H1 (cell line): ENCODE measurements around the gene ADRA2C. TPM values are rescaled to one million over a fixed set of nuclear protein-coding genes. Genes with fewer than 3 reads are reported as not detected.

Experiments used
- CTCF ChIA-PET: fragments of 300-600 bp; sonication (Branson Sonifier 250); formaldehyde crosslinking; loops from one replicate; lab custom pipeline; 2021; ENCODE audit not compliant: partially characterized antibody; lab: Charles Lee
- POLR2A ChIA-PET: fragments of 300-600 bp; sonication (Branson Sonifier 250); formaldehyde crosslinking; loops from one replicate; lab custom pipeline; 2021; ENCODE audit warnings: inconsistent platforms; ENCODE audit not compliant: partially characterized antibody; lab: Charles Lee
- DNase-seq, 2 experiments: peaks; one replicate each; pipeline versions ENCODE4 v3.0.0 to v3.0.0-alpha.2; 2010 to 2022; ENCODE audit warnings: low spot score in 2 of 2, low read depth in 1 of 2, mixed read lengths in 1 of 2
- FAIRE-seq: peaks from 2 replicates; lab custom pipeline; 2011; peaks lifted over from hg19 to GRCh38; lab: Jason Lieb, UNC
- H2AFZ ChIP-seq: 2 replicates; pipeline ENCODE4 v1.8.1; 2012; ENCODE audit warnings: low read length, inconsistent platforms
- H2AK5ac ChIP-seq: 2 replicates; pipeline ENCODE4 v1.6.1; 2013; ENCODE audit warnings: low read depth, low read length
- H2BK120ac ChIP-seq: replicated peaks from 2 replicates; pipeline ENCODE3; 2013; ENCODE audit warnings: low read depth, low read length, inconsistent platforms
- H2BK12ac ChIP-seq: 2 replicates; pipeline ENCODE4 v1.6.1; 2013; ENCODE audit warnings: low read depth, low read length
- H2BK15ac ChIP-seq: 2 replicates; pipeline ENCODE4 v1.6.1; 2013; ENCODE audit warnings: low read length
- H2BK20ac ChIP-seq: 2 replicates; pipeline ENCODE4 v1.6.1; 2013; ENCODE audit warnings: low read length
- H2BK5ac ChIP-seq: 2 replicates; pipeline ENCODE4 v1.6.1; 2013; ENCODE audit warnings: low read depth, low read length
- H3K14ac ChIP-seq: 2 replicates; pipeline ENCODE4 v1.6.1; 2013; ENCODE audit warnings: inconsistent platforms; ENCODE audit not compliant: insufficient read length
- H3K18ac ChIP-seq: 2 replicates; pipeline ENCODE4 v1.6.1; 2013; ENCODE audit warnings: low read length; ENCODE audit errors: extremely low read depth
- H3K23ac ChIP-seq: 2 replicates; pipeline ENCODE4 v1.6.1; 2013; ENCODE audit warnings: inconsistent platforms; ENCODE audit not compliant: insufficient read length
- H3K23me2 ChIP-seq: 2 replicates; pipeline ENCODE4 v1.6.1; 2013; ENCODE audit warnings: low read depth, low read length
- H3K27ac ChIP-seq: 2 replicates; pipeline ENCODE4 v1.6.1; 2011; ENCODE audit warnings: low read depth, low read length, inconsistent platforms
- H3K27me3 ChIP-seq, 4 experiments: replicated peaks in 1 of 4; 1 replicate in 1 of 4; 2 replicates in 3 of 4; pipeline versions ENCODE4 v1.6.1 to v1.8.1; 2011 to 2013; ENCODE audit warnings: low read length in 3 of 4, mild to moderate bottlenecking in 3 of 4, inconsistent platforms in 2 of 4, mixed read lengths in 2 of 4, moderate library complexity in 1 of 4; ENCODE audit not compliant: control insufficient read depth in 3 of 4, insufficient read depth in 3 of 4; ENCODE audit errors: extremely low read depth in 1 of 4
- H3K36me3 ChIP-seq, 4 experiments: 2 replicates each; pipeline versions ENCODE4 v1.6.1 to v1.8.1; 2011 to 2013; ENCODE audit warnings: mild to moderate bottlenecking in 4 of 4, low read length in 3 of 4, moderate library complexity in 2 of 4, control low read depth in 1 of 4, inconsistent platforms in 1 of 4; ENCODE audit not compliant: insufficient read depth in 4 of 4, control insufficient read depth in 2 of 4
- H3K4ac ChIP-seq: replicated peaks from 2 replicates; pipeline ENCODE3; 2013; ENCODE audit warnings: low read length, low read depth, mixed read lengths, inconsistent platforms; ENCODE audit not compliant: insufficient read length
- H3K4me1 ChIP-seq, 4 experiments: replicated peaks in 1 of 4; 1 replicate in 1 of 4; 2 replicates in 3 of 4; pipeline versions ENCODE4 v1.6.1 to v1.8.1; 2011 to 2013; ENCODE audit warnings: low read length in 3 of 4, inconsistent platforms in 2 of 4, mixed read lengths in 1 of 4; ENCODE audit not compliant: insufficient read depth in 4 of 4, control insufficient read depth in 3 of 4
- H3K4me2 ChIP-seq, 2 experiments: 2 replicates each; pipeline versions ENCODE4 v1.6.1 to v1.8.1; 2011 to 2013; ENCODE audit warnings: low read depth in 2 of 2, low read length in 2 of 2, control low read depth in 1 of 2, inconsistent platforms in 1 of 2, mild to moderate bottlenecking in 1 of 2; ENCODE audit not compliant: insufficient read depth in 1 of 2
- H3K4me3 ChIP-seq, 4 experiments: fragments of 200-600, 300-600 bp in 1 of 4; sonication (generic), shearing (Covaris generic), sonication (Bioruptor Twin) in 1 of 4; 2 replicates each; pipeline versions ENCODE4 v1.5.1 to v1.8.1; 2011 to 2016; ENCODE audit warnings: low read length in 4 of 4, low read depth in 3 of 4, control low read depth in 2 of 4, inconsistent platforms in 2 of 4, mild to moderate bottlenecking in 2 of 4, mixed read lengths in 1 of 4, moderate library complexity in 1 of 4; ENCODE audit not compliant: insufficient read depth in 2 of 4; ENCODE audit errors: extremely low read depth in 1 of 4
- H3K56ac ChIP-seq: replicated peaks from 2 replicates; pipeline ENCODE3; 2013; ENCODE audit warnings: low read depth, mild to moderate bottlenecking, mixed read lengths, low read length, inconsistent platforms; ENCODE audit not compliant: insufficient read length
- H3K79me1 ChIP-seq: 2 replicates; pipeline ENCODE4 v1.6.1; 2013; ENCODE audit warnings: low read depth, low read length, control low read depth
- H3K79me2 ChIP-seq, 2 experiments: 2 replicates each; pipeline versions ENCODE4 v1.6.1 to v1.8.1; 2012 to 2013; ENCODE audit warnings: low read length in 2 of 2, mild to moderate bottlenecking in 2 of 2, inconsistent platforms in 1 of 2; ENCODE audit not compliant: insufficient read depth in 2 of 2, control insufficient read depth in 1 of 2
- H3K9ac ChIP-seq, 4 experiments: replicated peaks in 1 of 4; 1 replicate in 1 of 4; 2 replicates in 3 of 4; pipeline versions ENCODE4 v1.6.1 to v1.8.1; 2011 to 2013; ENCODE audit warnings: low read depth in 3 of 4, low read length in 3 of 4, control low read depth in 2 of 4, mild to moderate bottlenecking in 2 of 4, moderate library complexity in 2 of 4, inconsistent platforms in 1 of 4; ENCODE audit errors: extremely low read depth in 1 of 4
- H3K9me3 ChIP-seq, 2 experiments: 2 replicates each; pipeline versions ENCODE4 v1.6.1 to v1.8.1; 2012 to 2013; ENCODE audit warnings: mild to moderate bottlenecking in 2 of 2, moderate library complexity in 2 of 2, control low read depth in 1 of 2, inconsistent platforms in 1 of 2, low read depth in 1 of 2, low read length in 1 of 2, mixed read lengths in 1 of 2; ENCODE audit not compliant: insufficient read depth in 2 of 2
- H4K20me1 ChIP-seq, 2 experiments: replicated peaks in 1 of 2; 2 replicates each; pipeline versions ENCODE3 to v1.8.1; 2011 to 2013; ENCODE audit warnings: inconsistent platforms in 2 of 2, low read length in 2 of 2, mild to moderate bottlenecking in 1 of 2; ENCODE audit not compliant: insufficient read depth in 2 of 2, control insufficient read depth in 1 of 2
- H4K5ac ChIP-seq: 2 replicates; pipeline ENCODE4 v1.6.1; 2013; ENCODE audit warnings: low read length, low read depth, mixed read lengths, inconsistent platforms; ENCODE audit not compliant: insufficient read length
- H4K8ac ChIP-seq: 2 replicates; pipeline ENCODE4 v1.8.0; 2013; ENCODE audit warnings: mild to moderate bottlenecking, moderate library complexity, low read length, inconsistent platforms; ENCODE audit not compliant: insufficient read depth; ENCODE audit errors: extremely low read depth
- H4K91ac ChIP-seq: replicated peaks from 2 replicates; pipeline ENCODE3; 2013; ENCODE audit warnings: low read length, mixed read lengths, inconsistent platforms; ENCODE audit not compliant: insufficient read length
- BACH1 ChIP-seq: IDR thresholded peaks from 2 replicates; pipeline ENCODE4 v1.6.1; 2012; ENCODE audit warnings: low read length, improper control_type of control experiment
- CHD2 ChIP-seq: IDR thresholded peaks from 2 replicates; pipeline ENCODE4 v1.6.1; 2012; ENCODE audit warnings: low read length, improper control_type of control experiment
- EGR1 ChIP-seq: IDR thresholded peaks from 2 replicates; pipeline ENCODE4 v1.6.1; 2011; ENCODE audit warnings: low read depth, low read length, borderline replicate concordance
- JUN ChIP-seq: IDR thresholded peaks from 2 replicates; pipeline ENCODE4 v1.6.1; 2011; ENCODE audit warnings: low read depth, mild to moderate bottlenecking, improper control_type of control experiment, low read length
- KDM1A ChIP-seq: fragments of 200-600, 300-600 bp; sonication (generic); IDR thresholded peaks from 2 replicates; pipeline ENCODE4 v1.7.1; 2016; ENCODE audit warnings: mild to moderate bottlenecking, low read length, borderline replicate concordance
- MAFK ChIP-seq: IDR thresholded peaks from 2 replicates; pipeline ENCODE4 v1.6.1; 2012; ENCODE audit warnings: low read depth, mild to moderate bottlenecking, improper control_type of control experiment, low read length
- NANOG ChIP-seq: IDR thresholded peaks from 2 replicates; pipeline ENCODE4 v1.6.1; 2011; ENCODE audit warnings: low read length, low read depth, mild to moderate bottlenecking, inconsistent platforms; ENCODE audit not compliant: insufficient read depth, poor library complexity, severe bottlenecking
- PHF8 ChIP-seq: fragments of 200-600 bp; sonication (generic); conservative IDR thresholded peaks from 2 replicates; pipeline ENCODE4 v1.7.1; 2012; ENCODE audit warnings: low read depth, mild to moderate bottlenecking, inconsistent platforms, low read length, moderate library complexity
- RBBP5 ChIP-seq: IDR thresholded peaks from 2 replicates; pipeline ENCODE4 v1.7.1; 2012; ENCODE audit warnings: low read depth, mild to moderate bottlenecking, inconsistent platforms, low read length, moderate library complexity, borderline replicate concordance
- RNF2 ChIP-seq: fragments of 200-900, 300-1000 bp; sonication (generic); IDR thresholded peaks from 2 replicates; pipeline ENCODE4 v1.7.1; 2016; ENCODE audit warnings: borderline replicate concordance, low read depth, mild to moderate bottlenecking, antibody characterized with exemption, low read length; ENCODE audit not compliant: poor library complexity, severe bottlenecking; ENCODE audit errors: missing control alignments
- SAP30 ChIP-seq: fragments of 300-600 bp; sonication (generic); IDR thresholded peaks from 2 replicates; pipeline ENCODE4 v1.7.1; 2012; ENCODE audit warnings: low read length, moderate library complexity, mild to moderate bottlenecking, inconsistent platforms; ENCODE audit not compliant: insufficient read depth, insufficient replicate concordance
- SP4 ChIP-seq: IDR thresholded peaks from 2 replicates; pipeline ENCODE4 v1.6.1; 2012; ENCODE audit warnings: low read length, inconsistent platforms
- TBP ChIP-seq: IDR thresholded peaks from 2 replicates; pipeline ENCODE4 v1.6.1; 2011; ENCODE audit warnings: low read depth, low read length, improper control_type of control experiment
- TEAD4 ChIP-seq: IDR thresholded peaks from 2 replicates; pipeline ENCODE4 v1.6.1; 2012; ENCODE audit warnings: low read depth, low read length, inconsistent platforms, mixed read lengths
- WGBS, 2 experiments: shearing (Covaris generic) in 1 of 2; methylation state at CpG; one replicate each; pipeline versions ENCODE4 v1.1.6 to v1.1.7; 2013 to 2015; ENCODE audit warnings: low lambda C conversion rate in 2 of 2, mixed read lengths in 2 of 2, inconsistent platforms in 1 of 2, low coverage in 1 of 2, missing lambda C conversion rate in 1 of 2; ENCODE audit not compliant: insufficient replicate concordance in 2 of 2, insufficient coverage in 1 of 2, insufficient read length in 1 of 2; ENCODE audit errors: extremely low coverage in 1 of 2, missing lambda C conversion rate in 1 of 2; 5-methylcytosine and 5-hydroxymethylcytosine counted together
- polyA plus RNA-seq, 7 experiments: library from polyadenylated mRNA; depleted of rRNA in 3 of 7; stranded (reverse) in 5 of 7; unstranded in 2 of 7; fragments of >200 nt in 5 of 7; fragments of 200-250 nt in 2 of 7; gene quantifications; 1 replicate in 5 of 7; 2 replicates in 1 of 7; 4 replicates in 1 of 7; pipeline versions ENCODE4 v1.2.1 to v1.2.3, GENCODE V29; 2011 to 2013; ENCODE audit warnings: missing spikeins in 2 of 7, mixed read lengths in 2 of 7
- total RNA-seq: library from RNA; stranded (reverse); fragmentation: NEBNext Ultra II Directional; extraction: Animal tissue kit (Norgen Biotek cat#: 25700); gene quantifications from 2 replicates; pipeline ENCODE4 v1.2.1, GENCODE V29; 2021

ADRA2C gene
- total and polyA plus RNA-seq, 2 of the 8 experiments (the other 6 are each of a cell fraction or from before 2014, with no cell fraction given), result 14.6 to 14.8 TPM

DNA sequence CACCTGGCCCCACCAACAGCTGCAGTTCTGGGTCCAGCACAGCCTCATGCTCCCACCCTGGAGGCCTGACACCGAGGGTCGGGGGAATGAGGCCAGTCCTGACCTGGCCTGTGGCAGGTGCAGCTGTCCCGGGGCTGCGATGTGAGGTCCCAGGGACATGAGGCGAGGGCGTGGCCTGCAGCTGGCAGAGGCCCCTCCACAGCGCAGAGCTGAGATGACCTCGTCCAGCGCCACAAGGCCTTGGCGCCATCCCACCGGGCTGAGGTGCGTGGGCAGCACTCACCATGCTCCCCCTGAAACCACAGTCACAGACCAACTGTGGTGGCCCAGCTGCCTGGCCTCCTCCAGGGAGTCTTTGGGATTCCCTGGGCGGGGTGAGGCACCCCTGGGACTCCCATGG, 26.6 kb upstream of the ADRA2C start:
- Histone ChIP-seq H3K4me2 (no peak overlapping the region), H2BK120ac (no peak overlapping the region), H3K14ac (no peak overlapping the region), H3K27me3 (no peaks in the 10 kb centered on the region; a peak in 2 of 7 replicates), H3K27ac (no peak overlapping the region), H4K8ac (no peak overlapping the region), H2AFZ (no peak overlapping the region), H3K4me3 (no peak overlapping the region), H3K56ac (no peak overlapping the region), H3K9ac (no peak overlapping the region; a peak in 1 of 7 replicates), H2AK5ac (no peak overlapping the region), H3K79me1 (no peaks in the 10 kb centered on the region), H2BK20ac (no peak overlapping the region), H3K36me3 (no peaks in the 10 kb centered on the region), H2BK12ac (no peak overlapping the region), H3K4me1 (peaks cover 0 to 4% (median 0%) of the 10 kb centered on the region in 4 experiments; a peak in 2 of 7 replicates), H3K18ac (no peak overlapping the region), H4K5ac (no peak overlapping the region), H3K23me2 (no peaks in the 10 kb centered on the region), H2BK15ac (no peak overlapping the region), H3K9me3 (peaks cover 4 to 8% of the 10 kb centered on the region in 2 experiments; a peak in 3 of 4 replicates), H2BK5ac (no peak overlapping the region), H3K79me2 (no peaks in the 10 kb centered on the region), H3K4ac (no peak overlapping the region), H3K23ac (no peak overlapping the region), H4K91ac (no peak overlapping the region), H4K20me1 (no peaks in the 10 kb centered on the region)
- ChIA-PET POLR2A (interaction anchor here (1.1 to 2.0 kb wide), 2 partner anchors 10 to 14 kb away, joined by 4 to 6 read pairs; no protein-coding TSS in a partner anchor), CTCF (interaction anchor here (1.1 to 6.1 kb wide), 4 partner anchors 10 to 53 kb away, joined by 3 to 25 read pairs (median 8); no protein-coding TSS in a partner anchor)
- FAIRE-seq (no peak), DNase-seq (no peak)
- 93% methylated on average over 13 of the region's 13 CpGs; no CpG with 5 or more reads in 1 of the 2 experiments for WGBS, 2 experiments
- TF ChIP-seq BACH1, result no peak
- TF ChIP-seq RNF2, result no peak
- TF ChIP-seq TEAD4, result no peak
- TF ChIP-seq SP4, result no peak
- no peak for TF ChIP-seq SAP30
- TF ChIP-seq NANOG, result no peak
- no peak for TF ChIP-seq CHD2
- no peak for TF ChIP-seq EGR1
- TF ChIP-seq TBP, result no peak
- TF ChIP-seq MAFK, result no peak
- TF ChIP-seq PHF8, result no peak
- TF ChIP-seq RBBP5, result no peak
- TF ChIP-seq KDM1A, result no peak
- no peak for TF ChIP-seq JUN
